Peyer's patch (tissue), 4 donors: ENCODE results near the gene GPR62. TPM values are rescaled to one million over a fixed set of nuclear protein-coding genes. Genes with fewer than 3 reads are reported as not detected.

Experiments used
- DNase-seq, 3 donors: peaks; one replicate each; pipeline ENCODE4 v3.0.0-alpha.2; 2017 to 2019
- H3K27ac ChIP-seq, 4 donors: fragments of 200-600 bp; sonication (generic); one replicate each; pipeline ENCODE4 v1.5.1; 2016 to 2019
- H3K27me3 ChIP-seq, 2 donors: fragments of 200-600 bp; sonication (generic); one replicate each; pipeline ENCODE4 v1.5.1; 2019
- H3K36me3 ChIP-seq, 3 donors: fragments of 200-600 bp; sonication (generic); one replicate each; pipeline ENCODE4 v1.5.1; 2016 to 2019
- H3K4me1 ChIP-seq, 4 donors: fragments of 200-600 bp; sonication (generic); one replicate each; pipeline ENCODE4 v1.5.1; 2016 to 2019
- H3K4me3 ChIP-seq, 4 donors: fragments of 200-600 bp; sonication (generic); 1 replicate in 3 of 4; 2 replicates in 1 of 4; pipeline ENCODE4 v1.5.1; 2016 to 2019; ENCODE audit warnings: mild to moderate bottlenecking in 1 of 4
- H3K9me3 ChIP-seq, 4 donors: fragments of 200-600 bp; sonication (generic); one replicate each; pipeline ENCODE4 v1.5.1; 2016 to 2019; ENCODE audit warnings: mild to moderate bottlenecking in 1 of 4
- POLR2A ChIP-seq, 2 donors: fragments of 450-650 bp; IDR thresholded peaks; one replicate each; pipeline ENCODE4 v1.5.1; 2017; ENCODE audit warnings: antibody characterized with exemption in 2 of 2, mild to moderate bottlenecking in 2 of 2, moderate library complexity in 2 of 2
- total RNA-seq, 4 donors: library from RNA; depleted of rRNA; stranded (reverse); fragments of >200 nt; gene quantifications; one replicate each; pipeline ENCODE4 v1.1.0, GENCODE V29; 2016
- TF ChIP-seq, protein P1 (sequence below), 6 experiments: fragments of 450-650 bp in 4 of 6; fragments of 200-600 bp in 2 of 6; sonication (generic) in 1 of 6; IDR thresholded peaks; one replicate each; pipeline ENCODE4 v1.5.1; 2017 to 2019; ENCODE audit warnings: antibody characterized with exemption in 6 of 6, mild to moderate bottlenecking in 3 of 6, moderate library complexity in 1 of 6

GPR62 gene
- total RNA-seq, 4 donors from 2014 or later: not detected

GRCh38 chr3:51961011-51961410 is 5.8 kb downstream of the GPR62 start:
- TF ChIP-seq POLR2A (IDR thresholded peaks at IDR 0.05): no peak
- TF ChIP-seq, protein P1, sequence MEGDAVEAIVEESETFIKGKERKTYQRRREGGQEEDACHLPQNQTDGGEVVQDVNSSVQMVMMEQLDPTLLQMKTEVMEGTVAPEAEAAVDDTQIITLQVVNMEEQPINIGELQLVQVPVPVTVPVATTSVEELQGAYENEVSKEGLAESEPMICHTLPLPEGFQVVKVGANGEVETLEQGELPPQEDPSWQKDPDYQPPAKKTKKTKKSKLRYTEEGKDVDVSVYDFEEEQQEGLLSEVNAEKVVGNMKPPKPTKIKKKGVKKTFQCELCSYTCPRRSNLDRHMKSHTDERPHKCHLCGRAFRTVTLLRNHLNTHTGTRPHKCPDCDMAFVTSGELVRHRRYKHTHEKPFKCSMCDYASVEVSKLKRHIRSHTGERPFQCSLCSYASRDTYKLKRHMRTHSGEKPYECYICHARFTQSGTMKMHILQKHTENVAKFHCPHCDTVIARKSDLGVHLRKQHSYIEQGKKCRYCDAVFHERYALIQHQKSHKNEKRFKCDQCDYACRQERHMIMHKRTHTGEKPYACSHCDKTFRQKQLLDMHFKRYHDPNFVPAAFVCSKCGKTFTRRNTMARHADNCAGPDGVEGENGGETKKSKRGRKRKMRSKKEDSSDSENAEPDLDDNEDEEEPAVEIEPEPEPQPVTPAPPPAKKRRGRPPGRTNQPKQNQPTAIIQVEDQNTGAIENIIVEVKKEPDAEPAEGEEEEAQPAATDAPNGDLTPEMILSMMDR (IDR thresholded peaks at IDR 0.05): no peak
- no peak overlapping the region for H3K4me3 ChIP-seq
- H3K9me3 ChIP-seq: no peaks in the 10 kb centered on the region
- peaks cover 0 to 10% (median 4%) of the 10 kb centered on the region in 4 donors for H3K4me1 ChIP-seq
- H3K27ac ChIP-seq: no peak overlapping the region
- DNase-seq: no peak
- peaks cover 0 to 7% (median 0%) of the 10 kb centered on the region in 3 donors for H3K36me3 ChIP-seq
- H3K27me3 ChIP-seq: no peaks in the 10 kb centered on the region

- DNase-seq: no peak
- H3K4me3 ChIP-seq: no peak overlapping the region
- peaks cover 0 to 10% (median 3%) of the 10 kb centered on the region in 4 donors for H3K4me1 ChIP-seq
- H3K36me3 ChIP-seq: peaks cover 0 to 7% (median 0%) of the 10 kb centered on the region in 3 donors
- H3K27ac ChIP-seq: no peak overlapping the region
- TF ChIP-seq, protein P1 (IDR thresholded peaks at IDR 0.05): no peak
- TF ChIP-seq POLR2A (IDR thresholded peaks at IDR 0.05): no peak
- H3K9me3 ChIP-seq: no peaks in the 10 kb centered on the region
- H3K27me3 ChIP-seq: no peaks in the 10 kb centered on the region
Measured at GRCh38 chr3:51961602-51962569, 6.7 kb downstream of the GPR62 start.

- no peak overlapping the region for H3K27ac ChIP-seq
- no peaks in the 10 kb centered on the region for H3K9me3 ChIP-seq
- H3K27me3 ChIP-seq: no peaks in the 10 kb centered on the region
- DNase-seq: no peak
- peaks cover 0 to 15% (median 5%) of the 10 kb centered on the region in 4 donors for H3K4me1 ChIP-seq
- peaks cover 0 to 7% (median 0%) of the 10 kb centered on the region in 3 donors for H3K36me3 ChIP-seq
- TF ChIP-seq, protein P1 (IDR thresholded peaks at IDR 0.05): no peak
- TF ChIP-seq POLR2A (IDR thresholded peaks at IDR 0.05): no peak
- H3K4me3 ChIP-seq: no peak overlapping the region
Measured at GRCh38 chr3:51962854-51963530, 7.8 kb downstream of the GPR62 start.

DNA sequence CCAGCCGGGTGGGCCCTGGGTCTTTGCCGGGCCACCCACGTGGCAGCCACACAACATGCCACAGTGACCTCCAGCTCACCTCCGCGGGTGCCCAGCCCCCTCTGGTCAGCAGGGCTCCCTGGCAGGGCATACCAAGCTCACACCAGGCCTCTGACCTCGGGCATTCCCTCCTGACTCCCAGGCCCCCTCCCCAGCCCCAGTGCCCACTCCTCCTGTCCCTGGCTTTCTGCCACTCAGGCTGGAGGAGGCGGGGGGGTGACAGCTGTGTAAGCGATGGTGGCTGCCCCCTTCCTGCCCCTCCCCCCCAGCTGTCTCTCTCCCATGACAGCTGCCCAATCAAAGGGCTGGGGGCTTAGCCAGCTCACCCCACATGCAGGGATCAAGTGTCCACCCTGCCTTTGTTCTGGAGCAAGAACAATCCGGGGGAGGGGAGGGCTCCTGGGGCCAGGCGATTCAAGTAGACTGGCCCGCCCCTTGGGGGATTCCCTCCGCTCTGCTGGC is 8.8 kb downstream of the GPR62 start:
- H3K9me3 ChIP-seq: no peaks in the 10 kb centered on the region
- TF ChIP-seq, protein P1 (IDR thresholded peaks at IDR 0.05): no peak
- TF ChIP-seq POLR2A (IDR thresholded peaks at IDR 0.05): no peak
- DNase-seq: no peak
- peaks cover 0 to 6% (median 0%) of the 10 kb centered on the region in 3 donors for H3K36me3 ChIP-seq
- H3K4me3 ChIP-seq: no peak overlapping the region
- no peak overlapping the region for H3K27ac ChIP-seq
- H3K4me1 ChIP-seq: peaks cover 0 to 23% (median 7%) of the 10 kb centered on the region in 4 donors
- H3K27me3 ChIP-seq: no peaks in the 10 kb centered on the region

- Histone ChIP-seq H3K9me3 (no peaks in the 10 kb centered on the region), H3K27ac (no peak overlapping the region), H3K27me3 (no peaks in the 10 kb centered on the region), H3K4me3 (no peak overlapping the region), H3K36me3 (peaks cover 0 to 4% (median 0%) of the 10 kb centered on the region in 3 donors), H3K4me1 (peaks cover 0 to 23% (median 7%) of the 10 kb centered on the region in 4 donors)
- TF ChIP-seq, protein P1 (IDR thresholded peaks at IDR 0.05): no peak
- no peak for TF ChIP-seq POLR2A (IDR thresholded peaks at IDR 0.05)
- no peak for DNase-seq
Measured at GRCh38 chr3:51964521-51964920, 9.3 kb downstream of the GPR62 start.
